Thoracic aorta (tissue), 2 donors: ENCODE results near the gene PDCL3. TPM values are rescaled to one million over a fixed set of nuclear protein-coding genes. Genes with fewer than 3 reads are reported as not detected.

Experiments used
- ATAC-seq: fragments of 150-250 bp; one replicate; pipeline ENCODE4 v1.8.0; 2017; ENCODE audit warnings: low read depth; ENCODE audit not compliant: insufficient number of reproducible peaks, low FRiP score
- DNase-seq: peaks from one replicate; pipeline ENCODE4 v3.0.0-alpha.2; 2020; ENCODE audit warnings: low spot score
- H3K27ac ChIP-seq, 2 donors: fragments of 200-600 bp; sonication (generic); 1 replicate in 1 of 2; 2 replicates in 1 of 2; pipeline ENCODE4 v1.5.1; 2016; ENCODE audit warnings: mild to moderate bottlenecking in 2 of 2, moderate library complexity in 2 of 2
- H3K27me3 ChIP-seq: fragments of 200-600 bp; sonication (generic); replicated peaks from 2 replicates; pipeline ENCODE4 v1.6.0; 2016; ENCODE audit warnings: mild to moderate bottlenecking; ENCODE audit not compliant: insufficient read depth
- H3K36me3 ChIP-seq: fragments of 200-600 bp; sonication (generic); one replicate; pipeline ENCODE4 v1.5.1; 2016
- H3K4me1 ChIP-seq, 2 donors: fragments of 200-600 bp; sonication (generic); 1 replicate in 1 of 2; 2 replicates in 1 of 2; pipeline versions ENCODE4 v1.5.1 to v1.6.0; 2016; ENCODE audit warnings: low read depth in 2 of 2, mild to moderate bottlenecking in 1 of 2; ENCODE audit not compliant: control insufficient read depth in 1 of 2
- H3K4me3 ChIP-seq: fragments of 200-600 bp; sonication (generic); 2 replicates; pipeline ENCODE4 v1.5.1; 2016; ENCODE audit warnings: mild to moderate bottlenecking
- H3K9me3 ChIP-seq: fragments of 200-600 bp; sonication (generic); 2 replicates; pipeline ENCODE4 v1.5.1; 2016
- total RNA-seq, 2 donors: library from RNA; depleted of rRNA; stranded (reverse); fragments of >200 nt; gene quantifications; one replicate each; pipeline versions ENCODE4 v1.1.0 to v1.2.3, GENCODE V29; 2016
- TF ChIP-seq, protein P1 (sequence below): fragments of 200-600 bp; sonication (generic); IDR thresholded peaks from one replicate; pipeline ENCODE4 v1.5.1; 2019; ENCODE audit warnings: antibody characterized with exemption

Gene PDCL3
- total RNA-seq, 2 donors from 2014 or later: 7.5 to 13.4 TPM

DNA sequence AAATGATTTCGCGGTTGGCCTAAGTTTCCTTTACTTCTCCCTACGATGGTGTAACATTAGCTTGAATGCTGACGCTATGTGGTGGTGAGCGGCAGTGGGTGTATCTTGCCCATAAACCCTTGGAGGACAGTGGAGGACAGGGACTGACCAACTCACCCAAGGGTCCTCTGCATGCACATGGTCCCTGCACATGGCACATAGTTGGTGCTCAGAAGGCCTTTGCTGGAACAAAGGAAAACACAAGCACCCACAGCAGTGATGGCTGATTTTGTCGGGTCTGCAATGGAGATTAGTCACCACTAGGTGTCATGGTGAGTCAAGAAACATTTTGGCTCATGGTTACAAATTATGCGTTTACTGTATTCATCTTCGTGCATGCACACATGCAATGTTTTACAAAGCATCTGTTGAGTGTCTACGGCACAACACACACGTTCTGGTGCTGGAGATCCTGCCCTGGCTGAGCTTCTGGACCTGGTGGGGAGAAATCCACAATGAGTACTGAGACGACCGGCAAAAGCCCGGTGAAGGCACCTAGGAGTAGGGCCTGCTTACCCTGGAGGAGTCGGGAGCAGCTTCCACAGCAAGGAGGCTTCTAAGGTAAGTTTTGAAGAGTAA lies 44.0 kb downstream of the PDCL3 start:
- no peak for DNase-seq

DNA sequence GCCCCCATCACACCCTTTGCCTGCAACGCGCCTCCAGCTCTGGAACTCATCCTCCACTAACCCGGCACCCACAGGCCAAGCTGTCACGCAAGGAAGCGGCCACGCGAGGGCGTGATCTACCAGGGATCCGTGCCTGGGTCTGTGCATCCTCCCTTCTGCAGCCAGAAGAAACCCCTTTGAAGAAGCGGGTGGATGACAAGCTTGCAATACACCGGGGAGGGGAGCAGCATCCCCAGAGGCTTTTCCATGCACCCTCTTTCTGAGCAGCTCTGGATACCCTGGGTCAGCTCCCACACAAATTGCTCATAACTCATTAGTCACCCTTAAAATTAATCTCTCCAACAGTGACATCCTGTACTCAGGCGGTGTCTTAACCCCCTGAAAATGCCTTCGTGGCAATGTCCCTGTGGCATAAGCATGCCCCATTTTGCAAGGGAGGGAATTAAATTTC lies 47.6 kb downstream of the PDCL3 start:
- Histone ChIP-seq H3K4me3 (no peak overlapping the region), H3K27ac (no peak overlapping the region), H3K27me3 (no peaks in the 10 kb centered on the region), H3K9me3 (no peaks in the 10 kb centered on the region), H3K4me1 (no peaks in the 10 kb centered on the region), H3K36me3 (no peaks in the 10 kb centered on the region)
- TF ChIP-seq, protein P1, sequence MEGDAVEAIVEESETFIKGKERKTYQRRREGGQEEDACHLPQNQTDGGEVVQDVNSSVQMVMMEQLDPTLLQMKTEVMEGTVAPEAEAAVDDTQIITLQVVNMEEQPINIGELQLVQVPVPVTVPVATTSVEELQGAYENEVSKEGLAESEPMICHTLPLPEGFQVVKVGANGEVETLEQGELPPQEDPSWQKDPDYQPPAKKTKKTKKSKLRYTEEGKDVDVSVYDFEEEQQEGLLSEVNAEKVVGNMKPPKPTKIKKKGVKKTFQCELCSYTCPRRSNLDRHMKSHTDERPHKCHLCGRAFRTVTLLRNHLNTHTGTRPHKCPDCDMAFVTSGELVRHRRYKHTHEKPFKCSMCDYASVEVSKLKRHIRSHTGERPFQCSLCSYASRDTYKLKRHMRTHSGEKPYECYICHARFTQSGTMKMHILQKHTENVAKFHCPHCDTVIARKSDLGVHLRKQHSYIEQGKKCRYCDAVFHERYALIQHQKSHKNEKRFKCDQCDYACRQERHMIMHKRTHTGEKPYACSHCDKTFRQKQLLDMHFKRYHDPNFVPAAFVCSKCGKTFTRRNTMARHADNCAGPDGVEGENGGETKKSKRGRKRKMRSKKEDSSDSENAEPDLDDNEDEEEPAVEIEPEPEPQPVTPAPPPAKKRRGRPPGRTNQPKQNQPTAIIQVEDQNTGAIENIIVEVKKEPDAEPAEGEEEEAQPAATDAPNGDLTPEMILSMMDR: peak; percentile 50
- DNase-seq (no peak), ATAC-seq (no peak)

More for the DNA sequence above, 44.0 kb downstream of the PDCL3 start:
- Histone ChIP-seq H3K9me3 (no peaks in the 10 kb centered on the region), H3K4me3 (no peak overlapping the region), H3K4me1 (peaks cover 10 to 17% of the 10 kb centered on the region in 2 donors), H3K36me3 (no peaks in the 10 kb centered on the region), H3K27ac (no peak overlapping the region), H3K27me3 (no peaks in the 10 kb centered on the region)
- ATAC-seq: no peak
- TF ChIP-seq, protein P1: peak; percentile 77

DNA sequence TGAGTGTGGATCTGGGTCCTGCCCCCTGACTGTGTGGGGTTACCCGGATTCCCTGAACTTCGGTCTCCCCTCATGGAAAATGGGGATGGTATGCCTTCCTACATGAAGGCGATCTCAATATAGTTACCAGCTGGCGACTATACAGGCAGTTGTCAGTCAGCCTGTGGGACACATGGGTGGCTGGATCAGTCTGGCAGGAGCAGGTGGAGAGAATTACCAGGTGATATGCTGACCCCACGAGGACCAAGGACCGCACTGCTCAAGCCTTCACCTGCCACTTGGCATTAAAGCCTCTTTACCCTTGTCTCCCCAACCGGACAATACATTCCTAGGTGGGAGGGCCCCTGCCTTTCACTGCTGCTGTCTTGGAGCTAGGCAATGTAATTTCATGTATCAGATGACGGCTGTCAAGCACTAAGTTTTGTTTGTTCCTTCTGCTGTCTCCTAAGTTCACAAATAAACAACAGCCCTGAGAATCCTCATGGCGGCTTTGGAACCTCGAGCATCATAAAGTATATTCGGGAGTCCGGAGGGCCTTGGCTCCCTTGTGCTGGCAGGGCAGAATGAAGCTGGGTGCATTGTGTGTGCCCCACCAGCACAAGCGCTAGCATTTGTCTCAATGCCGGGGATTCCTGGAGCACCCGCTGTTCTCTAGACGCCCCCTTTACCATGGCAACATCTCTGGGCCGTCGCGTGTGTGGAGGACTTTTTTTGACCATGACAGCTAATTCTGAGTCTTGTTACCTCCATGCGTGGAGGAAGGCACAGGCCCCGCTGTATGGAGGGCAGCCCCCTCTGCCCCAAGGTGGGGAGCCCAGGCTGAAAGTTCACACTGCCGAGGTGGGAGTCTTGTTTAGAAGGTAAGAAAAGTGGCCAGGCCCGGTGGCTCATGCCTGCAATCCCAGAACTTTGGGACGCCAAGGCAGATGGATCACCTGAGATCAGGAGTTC lies 48.6 kb downstream of the PDCL3 start:
- Histone ChIP-seq H3K9me3 (no peaks in the 10 kb centered on the region), H3K27ac (no peak overlapping the region), H3K36me3 (no peaks in the 10 kb centered on the region), H3K27me3 (no peaks in the 10 kb centered on the region), H3K4me1 (no peaks in the 10 kb centered on the region), H3K4me3 (no peak overlapping the region)
- no peak for DNase-seq
- TF ChIP-seq, protein P1: no peak
- ATAC-seq: no peak

DNA sequence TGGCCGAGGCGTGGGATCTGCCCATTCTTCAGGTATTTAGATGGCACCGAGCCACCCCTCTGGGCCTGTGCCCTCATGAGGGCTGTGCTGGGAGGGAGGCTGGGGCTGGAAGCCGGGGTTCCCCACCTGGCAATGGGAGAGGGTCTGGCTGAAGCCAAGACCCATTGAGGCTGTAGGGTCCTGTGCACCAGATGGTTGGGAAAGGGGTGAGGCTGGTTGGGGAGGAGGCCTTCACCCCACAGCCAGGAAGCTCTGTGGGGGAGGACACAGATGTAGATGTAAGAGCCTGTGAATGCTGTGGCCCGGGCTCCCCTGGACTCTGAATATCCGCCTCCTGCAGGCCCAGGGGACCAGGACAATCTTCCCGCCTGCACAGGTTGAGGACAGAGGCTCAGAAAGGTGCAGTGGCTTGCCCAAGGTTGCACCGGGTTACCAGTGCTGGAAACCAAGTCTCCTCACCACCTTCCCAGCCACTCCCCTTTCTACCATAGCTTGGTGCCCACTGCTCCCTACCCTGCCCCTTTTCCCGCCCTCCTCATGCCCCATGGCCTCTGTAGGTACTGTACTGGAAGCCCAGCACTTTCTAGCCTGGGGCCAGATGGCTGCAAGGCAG lies 49.7 kb downstream of the PDCL3 start:
- no peaks in the 10 kb centered on the region for H3K27me3 ChIP-seq
- no peak overlapping the region for H3K4me3 ChIP-seq
- no peaks in the 10 kb centered on the region for H3K4me1 ChIP-seq
- no peak for ATAC-seq
- TF ChIP-seq, protein P1: no peak
- H3K9me3 ChIP-seq: no peaks in the 10 kb centered on the region
- DNase-seq: no peak
- no peaks in the 10 kb centered on the region for H3K36me3 ChIP-seq
- H3K27ac ChIP-seq: no peak overlapping the region

DNA sequence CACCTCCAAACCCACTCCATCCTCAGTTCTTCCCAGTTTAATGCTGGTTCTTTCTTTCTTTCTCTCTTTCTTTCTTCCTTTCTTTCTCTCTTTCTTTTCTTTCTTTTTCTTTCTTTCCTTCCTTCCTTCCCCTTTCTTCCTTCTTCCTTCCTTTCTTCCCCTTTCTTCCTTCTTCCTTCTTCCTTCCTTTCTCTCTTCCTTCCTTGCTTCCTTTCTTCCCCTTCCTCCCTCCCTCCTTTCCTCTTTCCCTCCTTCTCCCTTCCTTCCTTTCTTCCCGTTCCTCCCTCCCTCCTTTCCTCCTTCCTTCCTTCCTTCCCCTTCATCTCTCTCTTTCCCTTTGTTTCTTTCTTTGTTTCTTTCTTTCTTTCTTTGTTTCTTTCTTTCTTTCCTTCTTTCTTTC lies 50.9 kb downstream of the PDCL3 start:
- no peaks in the 10 kb centered on the region for H3K36me3 ChIP-seq
- no peak overlapping the region for H3K27ac ChIP-seq
- no peaks in the 10 kb centered on the region for H3K27me3 ChIP-seq
- TF ChIP-seq, protein P1: no peak
- no peaks in the 10 kb centered on the region for H3K4me1 ChIP-seq
- H3K9me3 ChIP-seq: no peaks in the 10 kb centered on the region
- no peak for ATAC-seq
- DNase-seq: no peak
- H3K4me3 ChIP-seq: no peak overlapping the region
